Astrocyte of the spinal cord (primary cell): ENCODE measurements around the gene TNS1.

Experiments
- DNase-seq: peaks from one replicate; pipeline ENCODE4 v3.0.0; 2011; ENCODE audit warnings: low read depth, low spot score
- H3K4me3 ChIP-seq: 2 replicates; pipeline ENCODE4 v1.5.1; 2011; ENCODE audit warnings: low read depth, mild to moderate bottlenecking, low read length, moderate library complexity
- in situ Hi-C: cut with HindIII; loops from 2 replicates; pipeline ENCODE4 v1.10.0; 2017; ENCODE audit warnings: low sequenced_read_pairs
- TF ChIP-seq, protein P1 (sequence below): IDR thresholded peaks from 2 replicates; pipeline ENCODE4 v1.5.1; 2012; ENCODE audit warnings: low read depth, mild to moderate bottlenecking, low read length, inconsistent platforms

TNS1 gene

DNA sequence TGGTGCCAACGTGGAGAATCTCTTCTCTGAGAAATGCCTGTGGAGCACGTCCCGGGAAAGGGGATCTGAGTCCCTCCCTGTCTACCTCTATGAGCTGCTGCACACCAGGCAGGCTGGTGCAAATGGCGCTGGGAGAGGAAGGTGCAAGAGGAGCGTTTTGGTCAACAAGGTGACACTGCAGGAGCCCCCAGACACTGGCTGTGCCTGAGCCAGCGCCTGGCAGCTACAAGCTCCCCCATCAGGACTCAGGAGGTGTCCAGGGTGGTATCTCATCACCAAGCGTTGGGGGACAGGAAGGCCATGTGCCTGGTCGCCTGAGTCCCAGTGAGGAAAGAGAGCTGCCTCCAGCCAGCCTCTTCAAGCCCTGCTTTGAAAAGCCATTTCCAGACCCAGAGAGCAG lies 173.4 kb downstream of the TNS1 start:
- in situ Hi-C loops, result no loop called here

DNA sequence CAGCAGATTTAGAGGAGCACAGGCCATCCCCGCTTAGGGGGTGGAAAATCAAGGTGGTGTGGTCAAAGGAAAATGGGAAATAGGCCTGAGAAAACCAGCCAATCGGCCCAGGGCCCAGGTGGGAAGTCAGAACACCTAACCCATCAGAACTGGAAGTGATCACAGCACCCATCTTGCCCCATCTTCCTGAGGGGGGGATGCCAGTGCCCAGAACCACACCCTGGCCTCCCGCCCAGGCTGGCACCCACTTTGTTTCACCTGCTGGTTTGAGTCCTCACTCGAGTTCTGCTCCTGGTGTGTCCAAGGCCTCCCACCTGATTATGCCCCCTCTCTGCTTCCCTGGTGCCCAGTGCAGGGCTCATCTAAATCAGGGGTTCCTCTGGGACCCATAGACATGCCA lies 174.5 kb downstream of the TNS1 start:
- H3K4me3 ChIP-seq, result no peak overlapping the region
- in situ Hi-C loops, result no loop called here
- no peak for DNase-seq
- TF ChIP-seq, protein P1, sequence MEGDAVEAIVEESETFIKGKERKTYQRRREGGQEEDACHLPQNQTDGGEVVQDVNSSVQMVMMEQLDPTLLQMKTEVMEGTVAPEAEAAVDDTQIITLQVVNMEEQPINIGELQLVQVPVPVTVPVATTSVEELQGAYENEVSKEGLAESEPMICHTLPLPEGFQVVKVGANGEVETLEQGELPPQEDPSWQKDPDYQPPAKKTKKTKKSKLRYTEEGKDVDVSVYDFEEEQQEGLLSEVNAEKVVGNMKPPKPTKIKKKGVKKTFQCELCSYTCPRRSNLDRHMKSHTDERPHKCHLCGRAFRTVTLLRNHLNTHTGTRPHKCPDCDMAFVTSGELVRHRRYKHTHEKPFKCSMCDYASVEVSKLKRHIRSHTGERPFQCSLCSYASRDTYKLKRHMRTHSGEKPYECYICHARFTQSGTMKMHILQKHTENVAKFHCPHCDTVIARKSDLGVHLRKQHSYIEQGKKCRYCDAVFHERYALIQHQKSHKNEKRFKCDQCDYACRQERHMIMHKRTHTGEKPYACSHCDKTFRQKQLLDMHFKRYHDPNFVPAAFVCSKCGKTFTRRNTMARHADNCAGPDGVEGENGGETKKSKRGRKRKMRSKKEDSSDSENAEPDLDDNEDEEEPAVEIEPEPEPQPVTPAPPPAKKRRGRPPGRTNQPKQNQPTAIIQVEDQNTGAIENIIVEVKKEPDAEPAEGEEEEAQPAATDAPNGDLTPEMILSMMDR, result no peak

More for the DNA sequence above, 173.4 kb downstream of the TNS1 start:
- no peak overlapping the region for H3K4me3 ChIP-seq
- DNase-seq, result no peak
- TF ChIP-seq, protein P1, result no peak

GRCh38 chr2:217827430-217828201 lies 175.2 kb downstream of the TNS1 start:
- no peak for DNase-seq
- in situ Hi-C loops, result no loop called here

DNA sequence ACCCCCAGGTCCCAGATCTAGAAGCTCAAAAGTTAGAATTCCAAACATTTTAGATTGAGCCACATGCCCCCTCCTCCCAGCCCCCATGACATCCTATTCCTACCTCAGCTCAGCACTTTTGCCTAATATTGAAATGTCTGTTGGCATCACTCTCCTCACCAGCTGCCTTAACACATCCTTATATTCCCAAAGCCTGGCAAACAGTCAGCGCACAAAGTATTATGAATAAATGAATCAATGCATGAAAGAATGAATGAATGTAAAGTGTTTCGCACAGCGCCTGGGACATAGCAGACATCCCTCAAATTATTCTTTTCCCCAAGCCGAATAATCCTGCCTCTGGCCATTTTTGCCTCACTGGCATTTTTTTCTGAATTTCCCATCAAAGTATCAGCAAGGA lies 175.8 kb downstream of the TNS1 start:
- no peak overlapping the region for H3K4me3 ChIP-seq
- TF ChIP-seq, protein P1, result no peak
- DNase-seq, result no peak
- in situ Hi-C loops, result no loop called here

More at GRCh38 chr2:217827430-217828201, 175.2 kb downstream of the TNS1 start:
- TF ChIP-seq, protein P1, result no peak
- no peak overlapping the region for H3K4me3 ChIP-seq

- H3K4me3 ChIP-seq, result no peak overlapping the region
- no peak for DNase-seq
- TF ChIP-seq, protein P1, result no peak
- in situ Hi-C loops, result no loop called here
These were observed 176.3 kb downstream of the TNS1 start for GRCh38 chr2:217826520-217826919.

- DNase-seq, result no peak
- in situ Hi-C loops, result no loop called here
- TF ChIP-seq, protein P1, result no peak
- H3K4me3 ChIP-seq, result no peak overlapping the region
These were observed 177.1 kb downstream of the TNS1 start for GRCh38 chr2:217825469-217826235.
